Neural progenitor cell (in vitro differentiated cells): ENCODE data around the gene FAM163B.

Experiments used
- CTCF ChIP-seq: fragments of 200-600 bp; sonication (generic); IDR thresholded peaks from 2 replicates; pipeline ENCODE4 v1.5.1; 2017; ENCODE audit warnings: antibody characterized with exemption, mild to moderate bottlenecking
- EZH2 ChIP-seq: fragments of 200-600 bp; sonication (generic); IDR thresholded peaks from 2 replicates; pipeline ENCODE4 v1.6.1; 2017; ENCODE audit warnings: antibody characterized with exemption, mild to moderate bottlenecking, moderate library complexity

- TF ChIP-seq EZH2 (no peak), CTCF (no peak)
Measured at GRCh38 chr9:133647148-133647547, 38.0 kb upstream of the FAM163B start.
